LHCN-M2 (cell line): ENCODE data around the gene ZFP69. TPM values are rescaled to one million over a fixed set of nuclear protein-coding genes. Genes with fewer than 3 reads are reported as not detected.
"Not testable (repeated sequence)": the region's sequence is repeated elsewhere in the genome, so short reads cannot be mapped to it uniquely, and the experiment has no call there.

Source experiments
- DNase-seq: peaks from one replicate; pipeline ENCODE4 v3.0.0-alpha.2; 2012; ENCODE audit warnings: low read depth
- polyA plus RNA-seq: library from polyadenylated mRNA; unstranded; fragments of >200 nt; gene quantifications from one replicate; pipeline ENCODE4 v1.2.1, GENCODE V29; 2012; ENCODE audit warnings: missing spikeins
- total RNA-seq: library from RNA; depleted of rRNA; stranded (reverse); fragments of >200 nt; gene quantifications from 2 replicates; pipeline ENCODE4 v1.2.3, GENCODE V29; 2014; rRNA removed

Gene ZFP69
- 1.2 and 2.2 TPM in 2 replicates for total RNA-seq
- polyA plus RNA-seq: 0.79 TPM

DNA sequence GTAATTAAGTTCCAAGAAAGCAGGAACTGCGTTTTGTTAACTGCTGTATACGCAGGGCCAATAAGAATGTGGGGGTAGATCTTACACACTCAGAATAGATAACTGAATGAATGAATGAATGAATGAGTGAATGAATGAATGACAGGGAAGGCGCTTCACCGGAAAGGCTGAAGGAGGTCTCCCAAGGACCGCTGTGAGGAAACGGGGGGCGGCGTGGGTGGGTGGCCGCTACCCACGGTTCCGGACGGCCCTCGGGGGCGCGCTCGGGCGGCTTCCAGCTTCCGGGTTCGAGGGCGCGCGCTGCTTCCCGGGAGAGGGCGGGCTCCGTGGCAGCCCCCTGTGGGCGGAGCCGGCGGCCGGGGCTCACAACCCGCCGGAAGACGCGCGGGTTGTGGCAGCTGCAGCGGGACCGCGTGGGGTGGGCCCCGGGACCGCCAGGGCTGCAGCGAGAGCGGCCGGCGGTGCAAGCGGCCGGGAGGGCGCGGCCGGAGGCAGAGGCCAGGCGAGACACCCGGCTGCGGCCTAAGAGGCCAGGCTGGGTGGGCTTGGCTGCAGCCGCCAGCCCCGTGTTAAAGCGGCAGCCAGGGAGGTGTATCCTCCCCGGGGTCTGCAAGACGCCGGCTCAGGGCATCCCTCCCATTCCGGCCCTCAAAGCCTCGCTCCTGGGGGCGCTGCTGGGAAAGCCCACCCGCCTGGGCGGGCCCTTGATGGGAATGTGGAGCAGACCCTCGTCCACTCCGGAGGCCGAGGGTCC, at the start of gene ZFP69:
Gene ZFP69, plus strand, starts transcription at position 367 of the 754 bp plus-strand sequence. CDS start 2,072 bp downstream, outside the sequence.
- DNase-seq: peak; percentile 54

GRCh38 chr1:40431385-40431784, 45.7 kb upstream of the ZFP69 start:
- DNase-seq: no peak

DNA sequence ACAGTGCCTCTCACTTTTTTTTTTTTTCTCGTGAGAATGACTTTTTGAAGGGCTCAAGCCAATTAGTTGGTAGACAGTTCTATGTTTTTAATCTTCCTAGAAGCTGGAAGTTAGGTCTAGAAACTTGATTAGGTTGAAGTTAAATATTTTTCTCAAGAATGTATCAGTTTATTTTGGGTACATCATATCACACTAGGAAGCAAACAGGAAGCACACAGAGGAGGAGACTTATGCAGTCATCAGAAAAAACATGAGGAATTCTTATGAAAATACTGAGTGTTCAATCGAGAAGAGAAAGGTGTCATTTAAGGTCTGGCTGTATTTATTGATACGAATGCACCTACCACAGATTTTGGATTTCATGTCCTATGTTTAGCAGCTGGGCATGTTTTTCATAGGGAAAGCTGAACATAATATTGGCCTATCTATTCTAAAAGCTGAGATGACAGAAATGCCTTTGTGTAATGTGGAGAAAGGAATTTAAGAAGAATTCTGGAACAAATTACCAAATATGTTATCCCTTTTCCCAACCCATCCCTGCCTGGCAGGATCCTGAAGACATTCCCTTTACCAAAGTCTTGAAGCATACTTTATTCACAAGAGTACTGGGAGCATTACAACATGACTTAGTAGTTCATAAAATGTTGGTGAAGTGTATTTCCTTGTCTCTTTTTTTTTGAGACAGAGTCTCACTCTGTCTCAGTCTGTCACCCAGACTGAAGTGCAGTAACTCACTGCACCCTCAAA, 44.3 kb upstream of the ZFP69 start:
- no peak for DNase-seq

GRCh38 chr1:40435471-40435870, 41.6 kb upstream of the ZFP69 start:
- no peak for DNase-seq

- DNase-seq: no peak
These were observed 41.2 kb upstream of the ZFP69 start for GRCh38 chr1:40435876-40436275.

GRCh38 chr1:40438391-40439015, 38.6 kb upstream of the ZFP69 start:
- peak; percentile 29 for DNase-seq

DNA sequence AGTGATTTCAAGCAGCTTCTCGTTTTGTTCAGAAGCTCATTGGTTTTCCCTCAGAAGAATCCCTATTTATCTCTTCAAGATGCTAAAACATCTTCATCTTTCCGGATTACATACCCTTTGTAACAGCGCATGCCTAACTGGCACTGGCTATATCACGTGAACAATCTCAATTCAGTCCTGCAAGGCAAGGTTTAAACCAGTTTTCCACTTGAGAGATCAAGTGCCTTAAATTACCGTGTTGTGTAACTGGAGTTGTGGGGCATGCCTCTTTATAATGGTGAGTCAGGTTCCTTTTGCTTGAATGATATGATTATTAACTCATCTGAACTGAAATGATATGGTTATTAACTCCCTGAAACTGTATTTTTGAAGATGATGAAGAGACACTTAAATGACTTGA, 37.8 kb upstream of the ZFP69 start:
- DNase-seq: no peak

DNA sequence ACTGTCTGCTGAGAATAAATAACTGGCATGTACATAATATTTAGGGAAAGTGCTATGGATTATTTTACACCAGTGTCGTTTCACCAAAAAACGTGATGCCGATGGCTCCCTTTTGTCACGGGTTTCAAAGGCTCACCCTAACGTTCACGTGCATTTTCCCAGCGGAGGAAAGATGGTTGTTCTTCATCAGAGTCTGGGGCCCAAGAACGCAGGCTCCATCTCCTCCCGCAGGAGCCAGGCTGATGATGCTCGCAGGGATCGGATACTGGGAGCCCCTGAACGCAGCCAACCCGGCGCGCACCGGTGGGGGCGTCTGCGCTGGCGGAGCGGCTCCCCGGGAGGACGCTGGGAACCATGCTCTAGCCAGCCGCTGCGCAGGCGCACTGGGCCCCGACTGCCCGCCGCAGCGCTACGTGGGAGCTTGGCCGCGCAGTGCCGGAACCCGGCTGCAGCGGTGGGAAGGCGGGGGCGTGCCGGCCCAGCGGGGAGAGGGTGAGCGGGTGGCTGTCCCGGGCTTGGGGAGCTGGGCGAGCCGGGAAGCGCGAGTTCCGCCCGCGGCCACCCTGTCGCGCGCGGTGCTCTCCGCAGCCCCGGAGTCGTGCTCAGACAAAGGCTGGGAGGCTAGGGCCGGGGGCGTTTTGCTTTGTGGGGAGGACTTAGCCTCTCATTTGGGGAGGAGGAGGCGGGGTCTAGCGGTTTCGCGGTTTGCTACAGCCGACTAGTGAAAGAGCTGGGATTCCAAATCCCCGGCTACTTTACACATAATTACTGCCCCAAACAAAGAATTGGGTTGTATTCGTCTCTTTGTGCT, 27.2 kb upstream of the ZFP69 start, which contains the start of gene ZFP69B:
Gene ZFP69B, plus strand, starts transcription at position 793 of the 811 bp plus-strand sequence. CDS start 486 bp downstream, outside the sequence.
- peak; percentile 89 for DNase-seq

DNA sequence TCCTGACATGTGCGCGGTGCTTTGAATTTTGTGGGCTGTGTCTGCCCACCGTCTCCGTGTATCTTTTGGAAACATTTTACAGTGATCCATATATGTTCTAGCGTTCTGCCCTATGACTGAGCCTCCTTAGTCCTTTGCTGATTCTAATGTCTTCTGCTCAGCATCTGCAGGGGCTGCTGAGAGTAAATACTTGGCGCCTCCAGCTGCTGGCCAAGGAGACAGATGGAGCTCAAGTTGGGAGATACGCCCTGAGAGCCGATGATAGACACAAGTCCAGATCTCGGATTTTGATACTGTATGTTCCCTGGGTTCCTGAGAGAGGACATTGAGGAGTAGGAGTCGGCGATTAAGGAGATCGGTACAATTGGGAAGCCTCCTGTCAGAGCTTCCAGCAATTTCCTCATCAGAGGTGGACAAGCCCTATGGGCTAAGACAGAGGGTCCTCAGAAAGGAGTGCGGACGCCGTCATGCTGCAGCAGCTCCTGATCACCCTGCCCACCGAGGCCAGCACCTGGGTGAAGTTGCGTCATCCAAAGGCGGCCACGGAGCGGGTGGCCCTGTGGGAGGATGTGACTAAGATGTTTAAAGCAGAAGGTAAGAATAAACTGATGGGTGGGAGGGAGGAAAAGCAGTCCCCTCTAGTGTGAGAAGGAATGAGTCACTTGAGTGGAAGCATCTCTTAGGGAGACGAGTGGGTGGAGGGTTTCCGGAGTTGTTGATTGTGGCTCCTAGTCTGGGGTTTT, 26.4 kb upstream of the ZFP69 start:
- DNase-seq: peak; percentile 20

- DNase-seq: no peak
These were observed 25.9 kb upstream of the ZFP69 start for GRCh38 chr1:40451238-40451585.

- DNase-seq: no peak
These were observed 22.2 kb upstream of the ZFP69 start for GRCh38 chr1:40454873-40455272.

GRCh38 chr1:40462956-40463590, 14.0 kb upstream of the ZFP69 start:
- DNase-seq: peak; percentile 11

DNA sequence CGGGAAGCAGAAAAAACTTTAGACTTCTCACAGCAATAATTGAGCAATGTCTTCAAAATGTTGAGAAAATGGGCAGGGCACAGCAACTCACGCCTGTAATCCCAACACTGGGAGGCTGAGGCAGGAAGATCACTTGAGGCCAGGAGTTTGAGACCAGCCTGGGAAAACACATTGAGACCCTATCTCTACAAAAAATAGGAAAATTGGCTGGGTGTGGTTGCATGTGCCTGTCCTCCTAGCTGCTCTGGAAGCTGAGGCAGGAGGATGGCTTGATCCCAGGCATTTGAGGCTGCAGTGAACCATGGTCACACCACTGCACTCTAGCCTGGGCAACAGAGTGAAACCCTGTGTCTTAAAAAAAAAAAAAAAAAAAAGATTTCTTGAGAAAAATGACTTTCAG, 7.8 kb upstream of the ZFP69 start:
- DNase-seq: no peak

DNA sequence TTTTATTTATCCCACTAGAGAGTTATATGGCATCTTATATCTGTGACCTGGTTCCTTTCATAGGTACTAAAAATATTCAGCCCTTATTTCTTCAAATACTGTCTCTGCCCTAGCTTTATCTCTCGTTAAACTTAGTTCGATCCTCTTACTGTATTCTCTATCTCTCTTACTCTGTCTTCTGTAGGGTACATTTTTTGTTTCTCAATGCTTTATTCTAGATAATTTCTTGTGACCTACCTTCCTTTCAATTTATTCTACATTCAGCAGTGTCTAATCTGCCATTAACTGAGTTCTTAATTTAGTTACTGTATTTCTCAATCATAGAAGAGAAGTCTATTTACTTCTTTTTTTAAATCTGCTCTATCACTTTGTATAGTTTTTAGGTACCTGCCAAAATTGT, 1.8 kb upstream of the ZFP69 start:
- no peak for DNase-seq

GRCh38 chr1:40477678-40478053, 576 bp downstream of the ZFP69 start:
- peak; percentile 13 for DNase-seq

DNA sequence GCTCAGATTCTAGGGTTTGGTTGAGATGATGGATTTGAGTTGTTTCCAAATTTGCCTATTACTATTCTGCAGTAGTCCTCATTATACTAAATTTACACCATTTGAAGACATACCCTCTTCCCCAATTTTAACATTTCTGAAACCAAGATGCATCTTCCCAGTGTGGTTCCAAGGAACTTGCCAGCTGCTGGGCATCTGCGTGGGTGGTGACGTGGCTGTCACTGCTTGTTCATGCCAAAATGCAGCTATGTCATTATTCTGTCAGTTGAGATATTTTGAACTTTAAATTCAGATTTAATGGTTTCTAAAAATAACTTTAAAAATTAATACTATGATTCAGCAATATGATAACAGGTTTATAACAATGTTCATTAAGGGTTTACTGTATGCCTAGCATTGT, 1.2 kb downstream of the ZFP69 start:
- DNase-seq: peak; percentile 18

- no peak for DNase-seq
These were observed 2.1 kb downstream of the ZFP69 start for GRCh38 chr1:40479156-40479555.

- DNase-seq: peak; percentile 8
These were observed 18.3 kb downstream of the ZFP69 start for GRCh38 chr1:40495315-40495903.

- DNase-seq: not testable (repeated sequence)
These were observed 25.6 kb downstream of the ZFP69 start for GRCh38 chr1:40502651-40503050.

GRCh38 chr1:40507973-40508372, 30.9 kb downstream of the ZFP69 start:
- DNase-seq: no peak
